ENCODE results near the gene EDAR.

The EDAR gene

GRCh38 chr2:108965540-108966289 lies 23.3 kb downstream of the EDAR start:
- no peak overlapping the region for H3K27ac ChIP-seq (ENCODE audit: low read depth, low read length)
- H3K4me1 ChIP-seq (ENCODE audit: control insufficient read depth, insufficient read depth, low read length), result peaks cover 4% of the 10 kb centered on the region; the same call in 1 of the 2 replicates
- H3K4me3 ChIP-seq (ENCODE audit: low read depth, low read length), result no peak overlapping the region
- no peaks in the 10 kb centered on the region for H3K36me3 ChIP-seq (ENCODE audit: control insufficient read depth, insufficient read depth, low read length)
- no peak overlapping the region for H3K9ac ChIP-seq (ENCODE audit: low read depth, low read length)
- H3K27me3 ChIP-seq (ENCODE audit: control insufficient read depth, insufficient read depth, low read length), result no peaks in the 10 kb centered on the region
- no peaks in the 10 kb centered on the region for H3K9me3 ChIP-seq (ENCODE audit: control insufficient read depth, insufficient read depth, low read length)

- Histone ChIP-seq H3K9me3 (ENCODE audit: control insufficient read depth, insufficient read depth, low read length) (no peaks in the 10 kb centered on the region), H3K36me3 (ENCODE audit: control insufficient read depth, insufficient read depth, low read length) (no peaks in the 10 kb centered on the region), H3K27me3 (ENCODE audit: control insufficient read depth, insufficient read depth, low read length) (no peaks in the 10 kb centered on the region), H3K9ac (ENCODE audit: low read depth, low read length) (no peak overlapping the region), H3K4me3 (ENCODE audit: low read depth, low read length) (no peak overlapping the region), H3K4me1 (ENCODE audit: control insufficient read depth, insufficient read depth, low read length) (peaks cover 4% of the 10 kb centered on the region; the same call in 1 of the 2 replicates), H3K27ac (ENCODE audit: low read depth, low read length) (no peak overlapping the region)
These were observed 26.0 kb downstream of the EDAR start for GRCh38 chr2:108963057-108963456.

GRCh38 chr2:108961796-108962195 lies 27.2 kb downstream of the EDAR start:
- Histone ChIP-seq H3K27ac (ENCODE audit: low read depth, low read length) (no peak overlapping the region), H3K4me3 (ENCODE audit: low read depth, low read length) (no peak overlapping the region), H3K9me3 (ENCODE audit: control insufficient read depth, insufficient read depth, low read length) (no peaks in the 10 kb centered on the region), H3K36me3 (ENCODE audit: control insufficient read depth, insufficient read depth, low read length) (no peaks in the 10 kb centered on the region), H3K9ac (ENCODE audit: low read depth, low read length) (no peak overlapping the region), H3K27me3 (ENCODE audit: control insufficient read depth, insufficient read depth, low read length) (no peaks in the 10 kb centered on the region), H3K4me1 (ENCODE audit: control insufficient read depth, insufficient read depth, low read length) (peaks cover 13% of the 10 kb centered on the region; the same call in 1 of the 2 replicates)

- no peaks in the 10 kb centered on the region for H3K27me3 ChIP-seq (ENCODE audit: control insufficient read depth, insufficient read depth, low read length)
- H3K36me3 ChIP-seq (ENCODE audit: control insufficient read depth, insufficient read depth, low read length), result no peaks in the 10 kb centered on the region
- peaks cover 13% of the 10 kb centered on the region; the same call in 1 of the 2 replicates for H3K4me1 ChIP-seq (ENCODE audit: control insufficient read depth, insufficient read depth, low read length)
- no peak overlapping the region for H3K9ac ChIP-seq (ENCODE audit: low read depth, low read length)
- H3K27ac ChIP-seq (ENCODE audit: low read depth, low read length), result no peak overlapping the region
- no peak overlapping the region for H3K4me3 ChIP-seq (ENCODE audit: low read depth, low read length)
- H3K9me3 ChIP-seq (ENCODE audit: control insufficient read depth, insufficient read depth, low read length), result no peaks in the 10 kb centered on the region
These were observed 29.0 kb downstream of the EDAR start for GRCh38 chr2:108960006-108960405.

- H3K4me3 ChIP-seq (ENCODE audit: low read depth, low read length), result no peak overlapping the region
- H3K27ac ChIP-seq (ENCODE audit: low read depth, low read length), result no peak overlapping the region
- H3K27me3 ChIP-seq (ENCODE audit: control insufficient read depth, insufficient read depth, low read length), result no peaks in the 10 kb centered on the region
- H3K9me3 ChIP-seq (ENCODE audit: control insufficient read depth, insufficient read depth, low read length), result no peaks in the 10 kb centered on the region
- peaks cover 13% of the 10 kb centered on the region; the same call in 1 of the 2 replicates for H3K4me1 ChIP-seq (ENCODE audit: control insufficient read depth, insufficient read depth, low read length)
- no peak overlapping the region for H3K9ac ChIP-seq (ENCODE audit: low read depth, low read length)
- no peaks in the 10 kb centered on the region for H3K36me3 ChIP-seq (ENCODE audit: control insufficient read depth, insufficient read depth, low read length)
These were observed 29.6 kb downstream of the EDAR start for GRCh38 chr2:108959401-108959800.

GRCh38 chr2:108958632-108959341 lies 30.2 kb downstream of the EDAR start:
- no peaks in the 10 kb centered on the region for H3K27me3 ChIP-seq (ENCODE audit: control insufficient read depth, insufficient read depth, low read length)
- H3K4me3 ChIP-seq (ENCODE audit: low read depth, low read length), result no peak overlapping the region
- H3K9me3 ChIP-seq (ENCODE audit: control insufficient read depth, insufficient read depth, low read length), result no peaks in the 10 kb centered on the region
- H3K36me3 ChIP-seq (ENCODE audit: control insufficient read depth, insufficient read depth, low read length), result no peaks in the 10 kb centered on the region
- no peak overlapping the region for H3K27ac ChIP-seq (ENCODE audit: low read depth, low read length)
- H3K4me1 ChIP-seq (ENCODE audit: control insufficient read depth, insufficient read depth, low read length), result peaks cover 10% of the 10 kb centered on the region; the same call in 1 of the 2 replicates
- H3K9ac ChIP-seq (ENCODE audit: low read depth, low read length), result no peak overlapping the region

GRCh38 chr2:108958002-108958401 lies 31.0 kb downstream of the EDAR start:
- Histone ChIP-seq H3K36me3 (ENCODE audit: control insufficient read depth, insufficient read depth, low read length) (no peaks in the 10 kb centered on the region), H3K4me3 (ENCODE audit: low read depth, low read length) (no peak overlapping the region), H3K27me3 (ENCODE audit: control insufficient read depth, insufficient read depth, low read length) (no peaks in the 10 kb centered on the region), H3K9ac (ENCODE audit: low read depth, low read length) (no peak overlapping the region), H3K9me3 (ENCODE audit: control insufficient read depth, insufficient read depth, low read length) (no peaks in the 10 kb centered on the region), H3K4me1 (ENCODE audit: control insufficient read depth, insufficient read depth, low read length) (peaks cover 9% of the 10 kb centered on the region; the same call in 1 of the 2 replicates), H3K27ac (ENCODE audit: low read depth, low read length) (no peak overlapping the region)

- H3K4me1 ChIP-seq (ENCODE audit: control insufficient read depth, insufficient read depth, low read length), result peaks cover 9% of the 10 kb centered on the region; the same call in 1 of the 2 replicates
- no peak overlapping the region for H3K27ac ChIP-seq (ENCODE audit: low read depth, low read length)
- H3K4me3 ChIP-seq (ENCODE audit: low read depth, low read length), result no peak overlapping the region
- H3K9me3 ChIP-seq (ENCODE audit: control insufficient read depth, insufficient read depth, low read length), result no peaks in the 10 kb centered on the region
- H3K9ac ChIP-seq (ENCODE audit: low read depth, low read length), result no peak overlapping the region
- no peaks in the 10 kb centered on the region for H3K36me3 ChIP-seq (ENCODE audit: control insufficient read depth, insufficient read depth, low read length)
- no peaks in the 10 kb centered on the region for H3K27me3 ChIP-seq (ENCODE audit: control insufficient read depth, insufficient read depth, low read length)
These were observed 32.6 kb downstream of the EDAR start for GRCh38 chr2:108956375-108956774.

GRCh38 chr2:108950369-108951135 lies 38.5 kb downstream of the EDAR start:
- Histone ChIP-seq H3K9me3 (ENCODE audit: control insufficient read depth, insufficient read depth, low read length) (peaks cover 10% of the 10 kb centered on the region; the same call in 1 of the 2 replicates), H3K9ac (ENCODE audit: low read depth, low read length) (no peak overlapping the region), H3K4me3 (ENCODE audit: low read depth, low read length) (no peak overlapping the region), H3K4me1 (ENCODE audit: control insufficient read depth, insufficient read depth, low read length) (no peaks in the 10 kb centered on the region), H3K36me3 (ENCODE audit: control insufficient read depth, insufficient read depth, low read length) (no peaks in the 10 kb centered on the region), H3K27ac (ENCODE audit: low read depth, low read length) (no peak overlapping the region), H3K27me3 (ENCODE audit: control insufficient read depth, insufficient read depth, low read length) (no peaks in the 10 kb centered on the region)

- Histone ChIP-seq H3K9ac (ENCODE audit: low read depth, low read length) (no peak overlapping the region), H3K4me1 (ENCODE audit: control insufficient read depth, insufficient read depth, low read length) (no peaks in the 10 kb centered on the region), H3K27me3 (ENCODE audit: control insufficient read depth, insufficient read depth, low read length) (no peaks in the 10 kb centered on the region), H3K4me3 (ENCODE audit: low read depth, low read length) (no peak overlapping the region), H3K36me3 (ENCODE audit: control insufficient read depth, insufficient read depth, low read length) (no peaks in the 10 kb centered on the region), H3K27ac (ENCODE audit: low read depth, low read length) (no peak overlapping the region), H3K9me3 (ENCODE audit: control insufficient read depth, insufficient read depth, low read length) (peaks cover 10% of the 10 kb centered on the region; the same call in 1 of the 2 replicates)
These were observed 39.4 kb downstream of the EDAR start for GRCh38 chr2:108949316-108950239.

Measured in HUES48 (cell line).